ENCODE data around the gene COL4A1. TPM values are rescaled to one million over a fixed set of nuclear protein-coding genes. Genes with fewer than 3 reads are reported as not detected.

COL4A1 gene
- total RNA-seq, 1 donor from 2014 or later: 105 TPM

DNA sequence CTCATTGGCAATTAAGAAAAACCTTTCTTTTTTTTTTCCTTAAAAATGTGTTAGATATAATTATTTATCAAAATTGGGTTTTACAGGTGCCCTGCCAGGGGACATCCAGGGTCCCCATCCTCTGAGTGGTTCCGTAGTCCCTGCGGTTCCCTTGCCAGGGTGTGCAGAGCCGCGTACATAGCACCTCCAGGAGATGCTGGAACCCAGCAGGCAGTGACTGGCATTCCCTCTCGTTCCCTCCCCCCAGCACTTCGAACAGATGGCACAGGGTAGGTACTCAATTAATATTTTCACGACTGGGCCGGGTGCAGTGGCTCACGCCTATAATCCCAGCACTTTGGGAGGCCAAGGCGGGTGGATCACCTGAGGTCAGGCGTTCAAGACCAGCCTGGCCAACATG, 82.0 kb downstream of the COL4A1 start:
- no peak overlapping the region for H3K4me3 Mint-ChIP-seq
- H3K4me3 ChIP-seq: no peak overlapping the region
- H3F3A ChIP-seq (ENCODE audit: low read depth): no peaks in the 10 kb centered on the region
- no peaks in the 10 kb centered on the region for H3K36me3 ChIP-seq
- TF ChIP-seq, protein P1, sequence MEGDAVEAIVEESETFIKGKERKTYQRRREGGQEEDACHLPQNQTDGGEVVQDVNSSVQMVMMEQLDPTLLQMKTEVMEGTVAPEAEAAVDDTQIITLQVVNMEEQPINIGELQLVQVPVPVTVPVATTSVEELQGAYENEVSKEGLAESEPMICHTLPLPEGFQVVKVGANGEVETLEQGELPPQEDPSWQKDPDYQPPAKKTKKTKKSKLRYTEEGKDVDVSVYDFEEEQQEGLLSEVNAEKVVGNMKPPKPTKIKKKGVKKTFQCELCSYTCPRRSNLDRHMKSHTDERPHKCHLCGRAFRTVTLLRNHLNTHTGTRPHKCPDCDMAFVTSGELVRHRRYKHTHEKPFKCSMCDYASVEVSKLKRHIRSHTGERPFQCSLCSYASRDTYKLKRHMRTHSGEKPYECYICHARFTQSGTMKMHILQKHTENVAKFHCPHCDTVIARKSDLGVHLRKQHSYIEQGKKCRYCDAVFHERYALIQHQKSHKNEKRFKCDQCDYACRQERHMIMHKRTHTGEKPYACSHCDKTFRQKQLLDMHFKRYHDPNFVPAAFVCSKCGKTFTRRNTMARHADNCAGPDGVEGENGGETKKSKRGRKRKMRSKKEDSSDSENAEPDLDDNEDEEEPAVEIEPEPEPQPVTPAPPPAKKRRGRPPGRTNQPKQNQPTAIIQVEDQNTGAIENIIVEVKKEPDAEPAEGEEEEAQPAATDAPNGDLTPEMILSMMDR (IDR thresholded peaks at IDR 0.05): no peak
- TF ChIP-seq EZH2phosphoT487 (IDR thresholded peaks at IDR 0.05) (no peak), EZH2 (IDR thresholded peaks at IDR 0.05) (no peak)
- peaks cover 2% of the 10 kb centered on the region for H3K36me3 Mint-ChIP-seq
- no peaks in the 10 kb centered on the region for H3K27me3 ChIP-seq
- no peak overlapping the region for H3K27ac ChIP-seq
- H4K20me1 ChIP-seq (ENCODE audit: low read depth): no peaks in the 10 kb centered on the region
- DNase-seq (ENCODE audit: low spot score): no peak
- peaks cover 4% of the 10 kb centered on the region for H3K27me3 Mint-ChIP-seq (ENCODE audit: insufficient read depth, low read depth)
- no peak overlapping the region for H3K4me2 ChIP-seq
- H3K9ac ChIP-seq: no peak overlapping the region
- H3K9me3 Mint-ChIP-seq: no peaks in the 10 kb centered on the region
- H3K9me3 ChIP-seq (ENCODE audit: low read depth): no peaks in the 10 kb centered on the region
- no peaks in the 10 kb centered on the region for H3K4me1 ChIP-seq
- peaks cover 19% of the 10 kb centered on the region for H3K4me1 Mint-ChIP-seq
- no peak overlapping the region for H2AFZ ChIP-seq (replicated peaks)
- no peak overlapping the region for H3K27ac Mint-ChIP-seq
- H3K79me2 ChIP-seq (ENCODE audit: low read depth): no peaks in the 10 kb centered on the region

DNA sequence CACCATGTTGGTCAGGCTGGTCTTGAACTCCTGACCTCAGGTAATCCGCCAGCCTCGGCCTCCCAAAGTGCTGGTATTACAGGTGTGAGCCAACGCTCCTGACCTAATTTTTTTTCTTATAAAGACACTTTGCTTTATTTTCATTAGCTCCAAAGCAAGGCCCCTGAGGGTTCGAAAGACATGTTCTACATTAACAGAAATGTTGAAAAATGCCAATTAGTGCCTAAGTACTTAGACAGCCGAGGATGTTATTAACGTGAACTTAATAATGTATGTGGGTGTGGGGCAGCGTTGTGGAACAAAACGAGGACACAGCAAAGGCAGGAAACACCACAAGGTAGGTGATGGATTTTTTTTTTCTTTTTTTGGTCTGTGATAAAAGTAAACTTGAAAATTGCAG, 82.4 kb downstream of the COL4A1 start:
- no peak overlapping the region for H3K4me3 ChIP-seq
- no peak overlapping the region for H3K9ac ChIP-seq
- no peak overlapping the region for H3K27ac Mint-ChIP-seq
- H3K9me3 ChIP-seq (ENCODE audit: low read depth): no peaks in the 10 kb centered on the region
- no peaks in the 10 kb centered on the region for H3K27me3 ChIP-seq
- H3K9me3 Mint-ChIP-seq: no peaks in the 10 kb centered on the region
- H3F3A ChIP-seq (ENCODE audit: low read depth): no peaks in the 10 kb centered on the region
- no peak for DNase-seq (ENCODE audit: low spot score)
- TF ChIP-seq EZH2 (IDR thresholded peaks at IDR 0.05) (no peak), EZH2phosphoT487 (IDR thresholded peaks at IDR 0.05) (no peak)
- TF ChIP-seq, protein P1 (IDR thresholded peaks at IDR 0.05): no peak
- H3K4me1 Mint-ChIP-seq: peaks cover 14% of the 10 kb centered on the region
- H3K36me3 Mint-ChIP-seq: peaks cover 2% of the 10 kb centered on the region
- H3K4me1 ChIP-seq: no peaks in the 10 kb centered on the region
- H4K20me1 ChIP-seq (ENCODE audit: low read depth): no peaks in the 10 kb centered on the region
- H3K4me2 ChIP-seq: no peak overlapping the region
- H3K36me3 ChIP-seq: no peaks in the 10 kb centered on the region
- H3K79me2 ChIP-seq (ENCODE audit: low read depth): no peaks in the 10 kb centered on the region
- H3K4me3 Mint-ChIP-seq: no peak overlapping the region
- H2AFZ ChIP-seq (replicated peaks): no peak overlapping the region
- H3K27ac ChIP-seq: no peak overlapping the region
- H3K27me3 Mint-ChIP-seq (ENCODE audit: insufficient read depth, low read depth): peaks cover 3% of the 10 kb centered on the region

DNA sequence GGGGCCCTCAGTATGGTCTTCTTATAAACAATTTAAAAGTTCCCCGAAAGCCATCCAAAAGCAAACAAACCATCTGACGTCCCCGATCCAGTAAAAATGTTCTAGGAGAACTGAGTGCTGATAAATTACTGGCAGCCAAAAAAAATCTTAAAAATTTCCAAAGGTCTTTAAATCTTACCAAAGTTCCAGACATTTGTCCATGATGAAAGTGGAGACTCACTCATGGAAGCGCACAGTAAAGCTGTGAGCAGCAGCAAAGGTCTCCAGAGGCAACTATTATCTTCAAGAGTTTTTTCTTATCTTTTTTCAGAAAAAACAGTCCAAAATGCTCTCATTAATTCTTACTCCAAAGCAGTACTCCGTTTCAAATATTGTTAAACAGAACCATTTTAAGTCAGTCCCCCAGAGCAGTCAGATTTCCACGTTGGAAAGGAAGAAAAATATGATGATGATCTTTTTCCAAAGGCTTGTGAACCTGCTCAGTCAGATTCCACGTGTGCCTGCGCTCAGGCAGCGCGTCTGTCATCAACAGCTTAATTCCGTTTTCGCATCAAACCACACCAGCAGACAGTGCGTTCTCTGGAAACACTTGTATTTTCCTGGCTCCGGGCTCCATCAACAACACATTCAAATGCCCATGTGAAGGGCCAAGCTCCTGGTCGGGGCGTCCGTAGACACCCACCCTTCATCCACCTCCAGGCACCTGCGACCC, 85.4 kb downstream of the COL4A1 start:
- H3K4me3 Mint-ChIP-seq: no peak overlapping the region
- no peak overlapping the region for H3K27ac Mint-ChIP-seq
- H3F3A ChIP-seq (ENCODE audit: low read depth): no peaks in the 10 kb centered on the region
- DNase-seq (ENCODE audit: low spot score): no peak
- H3K4me2 ChIP-seq: no peak overlapping the region
- H3K9me3 Mint-ChIP-seq: no peaks in the 10 kb centered on the region
- peaks cover under 1% of the 10 kb centered on the region for H3K4me1 ChIP-seq
- peaks cover 3% of the 10 kb centered on the region for H3K27me3 Mint-ChIP-seq (ENCODE audit: insufficient read depth, low read depth)
- TF ChIP-seq EZH2 (IDR thresholded peaks at IDR 0.05) (no peak), EZH2phosphoT487 (IDR thresholded peaks at IDR 0.05) (no peak)
- TF ChIP-seq, protein P1 (IDR thresholded peaks at IDR 0.05): no peak
- no peak overlapping the region for H3K9ac ChIP-seq
- peaks cover 2% of the 10 kb centered on the region for H3K36me3 Mint-ChIP-seq
- no peaks in the 10 kb centered on the region for H3K9me3 ChIP-seq (ENCODE audit: low read depth)
- H2AFZ ChIP-seq (replicated peaks): no peak overlapping the region
- H3K4me1 Mint-ChIP-seq: peaks cover 25% of the 10 kb centered on the region
- H3K27ac ChIP-seq: no peak overlapping the region
- no peak overlapping the region for H3K4me3 ChIP-seq
- no peaks in the 10 kb centered on the region for H3K27me3 ChIP-seq
- H3K79me2 ChIP-seq (ENCODE audit: low read depth): peaks cover 4% of the 10 kb centered on the region
- H4K20me1 ChIP-seq (ENCODE audit: low read depth): no peaks in the 10 kb centered on the region
- no peaks in the 10 kb centered on the region for H3K36me3 ChIP-seq

All from neural progenitor cell (in vitro differentiated cells).